NK-92 (cell line): Measurements from ENCODE around the gene FAM53A.

ENCODE experiments used
- DNase-seq: peaks from one replicate; lab custom pipeline; 2025; ENCODE audit not compliant: unreplicated experiment; lab: John Stamatoyannopoulos, UW

FAM53A gene

GRCh38 chr4:1623821-1624518 is 60.1 kb downstream of the FAM53A start:
- no peak for DNase-seq

- DNase-seq: no peak
Observed at GRCh38 chr4:1623400-1623799, 60.7 kb downstream of the FAM53A start.

GRCh38 chr4:1622956-1623355 is 61.2 kb downstream of the FAM53A start:
- no peak for DNase-seq

GRCh38 chr4:1622238-1622637 is 61.9 kb downstream of the FAM53A start:
- DNase-seq: no peak

- no peak for DNase-seq
Observed at GRCh38 chr4:1621526-1621925, 62.6 kb downstream of the FAM53A start.

GRCh38 chr4:1619151-1619672 is 64.9 kb downstream of the FAM53A start:
- no peak for DNase-seq

GRCh38 chr4:1618438-1618837 is 65.7 kb downstream of the FAM53A start:
- no peak for DNase-seq

- DNase-seq: no peak
Observed at GRCh38 chr4:1616557-1616930, 67.6 kb downstream of the FAM53A start.

GRCh38 chr4:1615786-1616556 is 68.1 kb downstream of the FAM53A start:
- no peak for DNase-seq

- no peak for DNase-seq
Observed at GRCh38 chr4:1614854-1615595, 69.1 kb downstream of the FAM53A start.

- DNase-seq: no peak
Observed at GRCh38 chr4:1614502-1614853, 69.6 kb downstream of the FAM53A start.

GRCh38 chr4:1614049-1614448 is 70.1 kb downstream of the FAM53A start:
- DNase-seq: no peak

- no peak for DNase-seq
Observed at GRCh38 chr4:1613099-1613495, 71.0 kb downstream of the FAM53A start.

- DNase-seq: no peak
Observed at GRCh38 chr4:1612278-1613098, 71.6 kb downstream of the FAM53A start.

GRCh38 chr4:1611501-1611870 is 72.6 kb downstream of the FAM53A start:
- DNase-seq: no peak

GRCh38 chr4:1610791-1611500 is 73.2 kb downstream of the FAM53A start:
- no peak for DNase-seq

- no peak for DNase-seq
Observed at GRCh38 chr4:1609901-1610790, 74.0 kb downstream of the FAM53A start.

- DNase-seq: no peak
Observed at GRCh38 chr4:1608821-1609500, 75.2 kb downstream of the FAM53A start.
